KG1 (cell line): ENCODE measurements around the gene ANKRD65.
"Not testable (repeated sequence)": the region's sequence is repeated elsewhere in the genome, so short reads cannot be mapped to it uniquely, and the experiment has no call there.

Experiments used
- DNase-seq: peaks from one replicate; lab custom pipeline; 2025; lab: John Stamatoyannopoulos, UW

Gene ANKRD65

DNA sequence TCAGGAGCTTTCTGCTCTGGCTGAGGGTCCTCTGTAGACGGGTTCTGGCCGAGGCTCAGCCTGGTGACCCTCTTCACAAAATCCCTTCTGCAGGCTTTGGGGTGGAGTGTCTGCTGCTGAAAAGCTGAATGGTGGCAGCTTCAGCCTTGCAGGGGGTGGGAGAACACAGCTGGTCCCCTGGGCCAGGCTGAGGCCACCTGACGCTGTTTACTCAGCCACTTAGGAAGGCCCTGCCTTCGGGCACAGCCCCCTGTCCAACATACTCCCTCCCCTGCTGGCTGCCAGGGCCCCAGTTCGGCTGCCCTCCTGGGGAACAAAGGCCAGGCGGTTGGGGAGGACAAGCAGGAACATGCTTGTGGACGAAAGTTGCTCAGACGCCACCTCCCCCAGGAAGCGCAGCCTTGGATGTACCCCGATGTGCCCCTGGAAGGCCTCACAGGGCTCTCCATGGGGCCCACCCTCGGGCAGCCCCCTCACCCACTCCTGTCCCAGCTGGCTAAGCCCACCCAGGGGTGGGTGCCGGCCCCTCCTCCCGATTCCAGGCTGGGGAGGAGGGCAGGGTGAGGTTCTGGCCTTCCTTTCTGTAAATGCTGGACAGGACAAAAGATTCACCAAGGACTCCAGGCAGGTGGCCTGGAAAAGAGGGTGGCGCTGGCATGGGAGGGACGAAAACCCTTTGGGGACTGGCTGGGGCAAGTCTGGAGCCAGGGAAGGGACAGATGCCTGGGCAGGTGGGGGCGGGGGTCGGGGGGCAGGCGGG, at the start of gene ANKRD65:
TSS of gene ANKRD65 (minus strand) at position 130 of the 760 bp plus-strand sequence. CDS start 271 bp downstream, outside the sequence.
- DNase-seq, result no peak

DNA sequence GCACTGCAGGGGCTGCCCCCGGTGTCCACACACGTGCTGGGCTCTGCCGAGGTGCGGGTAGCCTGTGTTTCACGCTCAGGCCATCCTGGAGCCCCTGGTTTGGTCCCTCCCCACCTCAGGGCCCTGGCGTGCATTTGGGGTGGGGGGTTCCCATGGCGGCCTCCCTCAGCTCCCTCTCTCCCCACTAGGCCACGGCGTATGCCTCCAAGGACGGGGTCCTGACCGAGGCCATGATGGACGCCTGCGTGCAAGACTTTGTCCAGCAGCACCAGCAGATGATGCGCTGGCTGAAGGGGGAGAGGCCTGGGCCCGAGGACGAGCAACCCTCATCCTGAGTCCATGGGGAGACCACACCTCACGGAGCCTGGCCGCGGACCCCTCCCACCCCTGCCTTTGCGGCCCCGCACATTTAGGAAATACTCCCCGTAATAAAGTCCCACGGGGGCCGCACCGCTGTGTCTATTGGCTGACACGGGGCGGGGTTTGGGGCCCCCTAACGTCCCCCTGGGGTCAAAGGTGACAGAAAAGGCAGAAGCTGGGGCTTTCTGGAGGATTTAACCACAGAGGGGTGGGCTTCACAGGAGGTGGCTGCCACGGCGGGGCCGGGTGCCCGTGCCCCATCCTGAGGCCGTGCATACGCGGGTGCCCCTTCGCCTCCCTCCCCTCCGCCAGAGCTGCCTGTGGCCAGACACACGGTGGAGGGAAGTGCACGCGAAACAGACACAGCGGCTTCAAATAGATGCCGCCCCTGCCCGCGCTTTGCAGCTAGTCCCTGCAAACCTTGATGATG, 47.3 kb upstream of the ANKRD65 start:
- not testable (repeated sequence) for DNase-seq

DNA sequence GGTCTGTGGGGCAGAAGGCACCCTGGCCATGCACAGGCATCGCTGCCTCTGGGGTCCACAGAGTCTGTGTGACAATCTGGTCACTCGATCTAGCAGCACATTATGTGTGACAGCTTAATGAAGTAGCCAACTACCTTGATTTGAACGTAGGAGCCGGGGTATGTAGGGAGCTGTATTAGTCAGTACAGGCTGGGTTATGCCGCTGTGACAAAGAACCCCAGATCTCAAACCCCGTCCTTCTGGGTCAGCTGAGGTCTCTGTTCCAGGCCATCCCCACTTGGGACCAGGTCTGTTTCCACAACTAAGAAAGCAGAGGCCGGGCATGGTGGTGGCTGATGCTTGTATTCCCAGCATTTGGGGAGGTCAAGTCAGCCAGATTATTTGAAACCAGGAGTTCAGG, 42.2 kb upstream of the ANKRD65 start:
- DNase-seq, result no peak

DNA sequence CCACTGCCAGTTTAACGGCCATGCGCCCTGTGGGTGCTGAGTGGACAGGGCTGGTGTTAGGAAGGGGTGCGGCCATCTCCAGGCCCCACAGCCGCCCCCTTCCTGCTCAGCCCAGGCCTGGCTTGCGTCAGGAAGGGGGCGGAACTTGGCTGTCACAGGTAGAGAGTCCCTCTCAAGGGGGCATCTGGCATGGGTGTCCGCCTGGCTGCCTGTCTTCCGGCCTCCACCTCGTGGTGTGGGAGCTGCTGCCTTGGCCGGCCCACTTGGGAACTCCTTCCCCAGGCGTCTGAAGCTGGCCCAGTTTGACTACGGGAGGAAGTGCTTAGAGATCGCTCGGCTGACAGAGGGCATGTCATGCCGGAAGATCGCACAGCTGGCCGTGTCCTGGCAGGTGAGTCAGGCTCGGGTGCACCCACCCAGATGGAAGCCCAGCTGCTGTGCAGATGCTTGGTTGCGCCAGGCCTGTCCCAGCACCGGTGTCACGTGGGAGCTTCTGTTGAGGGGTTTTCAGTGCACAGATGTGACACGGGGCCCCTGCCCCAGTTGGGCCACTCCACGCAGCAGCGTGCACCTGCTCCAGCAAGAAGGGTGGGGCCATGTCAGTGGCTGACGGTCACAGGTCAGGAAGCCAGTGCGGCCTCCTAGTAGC, 41.4 kb upstream of the ANKRD65 start:
- no peak for DNase-seq

DNA sequence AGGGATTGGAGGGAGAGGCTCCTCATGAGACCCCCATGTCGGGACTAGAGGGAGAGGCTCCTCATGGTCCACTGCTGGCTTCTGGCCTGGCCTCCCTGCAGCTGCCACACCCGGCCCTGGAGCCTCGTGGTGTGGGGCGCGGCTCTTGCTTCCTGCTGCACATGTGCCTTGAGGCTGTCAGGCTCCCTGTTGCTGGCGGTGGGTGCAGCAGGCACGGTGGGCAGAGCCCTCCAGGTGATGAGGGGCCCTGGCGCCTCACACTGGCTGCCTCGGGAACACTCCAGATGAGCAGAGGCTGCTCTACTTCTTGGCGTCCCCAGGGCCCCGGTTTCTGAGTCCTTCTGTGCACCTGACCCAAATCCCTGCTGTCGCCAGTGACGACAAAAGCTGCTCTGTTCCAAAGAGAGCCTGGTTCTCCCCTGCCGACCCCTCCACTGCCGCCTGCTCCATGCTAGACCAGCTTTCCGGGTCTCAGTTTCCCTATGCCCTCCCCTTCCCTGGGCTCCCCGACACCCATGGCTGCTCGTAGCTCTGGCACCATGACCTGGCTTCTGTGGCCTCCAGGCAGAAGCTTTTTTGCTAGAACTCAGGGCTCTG, 40.7 kb upstream of the ANKRD65 start:
- no peak for DNase-seq

DNA sequence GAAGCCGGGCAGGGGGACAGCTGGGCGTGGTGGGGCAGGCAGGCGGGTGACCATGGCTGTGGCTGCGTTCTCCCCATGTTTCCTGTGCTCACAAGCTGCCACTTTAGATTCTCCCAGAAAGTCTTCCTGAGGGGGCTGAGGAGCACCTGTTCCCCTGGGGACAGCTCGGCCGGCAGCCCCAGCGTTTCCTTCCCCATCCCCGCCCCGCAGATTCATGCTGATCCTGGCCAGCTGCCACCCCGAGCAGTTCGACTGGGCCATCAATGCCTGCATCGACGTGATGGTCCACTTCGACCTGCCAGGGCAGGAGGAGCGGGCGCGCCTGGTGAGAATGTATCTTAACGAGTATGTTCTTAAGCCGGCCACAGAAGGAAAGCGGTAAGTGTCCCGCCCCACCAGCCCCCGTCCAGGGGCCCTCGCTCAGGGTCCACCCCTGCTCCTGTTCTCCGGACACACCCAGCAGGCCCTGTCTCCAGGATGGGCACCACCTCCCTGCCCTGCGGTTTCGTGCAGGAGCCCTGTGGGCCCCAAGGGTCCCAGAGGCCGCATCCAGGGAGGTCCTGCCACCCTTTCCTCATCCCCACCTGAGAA, 39.6 kb upstream of the ANKRD65 start:
- no peak for DNase-seq

DNA sequence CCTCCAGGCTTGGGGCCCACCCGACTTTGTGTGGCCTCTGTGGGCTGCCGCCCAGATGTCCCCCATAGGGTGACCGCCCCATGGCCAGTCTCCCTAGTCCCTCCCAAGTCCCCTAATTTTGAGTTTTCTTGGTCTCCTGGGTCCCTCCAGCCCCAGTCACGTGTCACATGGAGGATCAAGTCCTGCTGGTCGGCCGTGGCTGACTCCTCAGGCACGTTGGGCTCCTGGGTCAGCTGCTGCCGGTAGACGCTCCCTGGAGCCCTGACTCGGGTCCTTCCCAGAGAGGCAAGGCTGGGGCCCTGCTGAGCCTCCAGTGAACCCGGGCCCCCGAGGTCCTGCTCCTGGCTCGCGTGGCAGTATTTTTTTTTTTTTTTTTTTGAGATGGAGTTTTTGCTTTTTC, 38.6 kb upstream of the ANKRD65 start:
- not testable (repeated sequence) for DNase-seq

DNA sequence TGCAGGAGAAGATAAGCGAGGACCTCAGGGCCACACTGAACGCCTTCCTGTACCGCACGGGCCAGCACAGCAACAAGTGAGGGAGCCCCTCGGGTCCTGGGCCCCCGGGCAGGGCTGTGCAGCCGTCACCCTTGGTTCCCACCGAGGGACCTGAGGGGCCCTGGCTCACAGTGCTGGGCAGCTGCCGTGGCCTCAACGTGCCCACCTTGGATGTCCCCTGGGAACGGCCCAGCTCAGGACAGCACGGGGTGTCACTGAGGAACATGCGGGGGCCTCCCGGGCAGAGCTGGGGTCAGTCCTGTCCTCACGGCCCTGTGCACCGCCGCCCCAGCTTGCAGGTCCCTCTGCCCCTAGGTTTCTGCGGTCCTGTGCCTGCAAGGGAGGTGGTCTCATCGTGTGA, 38.1 kb upstream of the ANKRD65 start:
- DNase-seq, result not testable (repeated sequence)

DNA sequence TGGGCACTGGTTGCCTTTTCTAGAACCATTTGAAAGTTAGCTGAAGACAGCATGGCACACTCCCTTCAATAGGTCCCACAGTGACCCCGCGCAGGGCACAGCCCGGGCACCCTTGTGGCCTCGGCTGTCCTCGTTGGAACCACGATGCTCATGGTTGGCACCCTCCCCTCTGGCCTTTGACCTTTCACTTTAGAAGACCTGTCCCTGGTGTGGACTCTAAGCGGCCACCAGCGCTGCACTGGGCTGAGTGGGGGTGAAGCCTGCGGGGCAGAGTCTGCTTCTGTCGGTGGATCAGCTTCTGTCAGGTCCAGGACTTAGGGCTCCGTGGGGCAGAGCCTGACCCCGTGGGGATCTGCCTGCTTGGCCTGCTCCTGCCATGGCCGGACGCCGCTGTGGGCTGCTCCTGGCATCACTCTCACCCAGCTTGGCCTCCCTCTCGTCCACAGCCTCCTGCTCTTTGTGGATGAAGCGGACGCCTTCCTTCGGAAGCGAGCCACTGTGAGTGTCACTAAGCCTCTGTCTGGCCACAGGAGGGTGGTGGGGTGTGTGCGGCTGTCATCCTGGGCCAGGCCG, 35.7 kb upstream of the ANKRD65 start:
- not testable (repeated sequence) for DNase-seq

DNA sequence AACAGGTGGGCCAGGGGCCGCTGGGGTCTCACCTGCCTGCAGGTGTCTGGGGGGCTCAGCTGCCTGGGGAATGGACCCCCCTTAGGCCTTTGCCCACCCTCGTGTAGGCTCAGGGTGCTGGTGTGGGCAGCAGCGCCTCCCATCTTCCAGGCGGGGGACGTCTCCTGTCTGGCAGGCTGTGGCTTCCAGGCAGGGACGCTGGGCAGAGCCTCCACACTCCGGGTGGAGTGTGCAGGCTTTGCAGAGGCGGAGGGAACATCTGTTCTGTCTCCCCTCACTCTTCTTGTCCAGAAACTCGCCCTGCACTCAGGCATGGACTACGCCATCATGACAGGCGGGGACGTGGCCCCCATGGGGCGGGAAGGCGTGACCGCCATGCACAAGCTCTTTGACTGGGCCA, 34.9 kb upstream of the ANKRD65 start:
- not testable (repeated sequence) for DNase-seq

DNA sequence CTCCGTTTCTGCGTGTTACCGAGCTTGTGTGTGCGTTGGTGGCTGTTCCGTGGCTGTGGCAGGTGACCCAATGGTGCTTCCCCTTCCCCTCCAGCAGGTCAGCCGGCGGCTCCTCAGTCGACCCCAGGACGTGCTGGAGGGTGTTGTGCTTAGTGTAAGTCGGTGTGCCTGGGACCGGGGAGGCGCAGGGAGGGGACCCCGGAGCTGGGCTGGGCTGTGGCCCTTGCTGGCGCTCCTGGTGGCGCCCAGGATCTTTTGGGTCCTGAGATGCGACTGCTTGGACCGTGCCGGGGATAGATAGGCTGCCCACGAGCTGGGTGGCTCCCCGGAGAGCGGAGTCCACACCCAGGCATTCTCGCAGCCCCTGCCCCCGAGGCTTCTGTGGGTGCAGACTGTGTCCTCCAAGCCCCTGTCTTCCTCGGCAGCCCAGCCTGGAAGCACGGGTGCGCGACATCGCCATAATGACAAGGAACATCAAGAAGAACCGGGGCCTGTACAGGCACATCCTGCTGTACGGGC, 34.3 kb upstream of the ANKRD65 start:
- no peak for DNase-seq

DNA sequence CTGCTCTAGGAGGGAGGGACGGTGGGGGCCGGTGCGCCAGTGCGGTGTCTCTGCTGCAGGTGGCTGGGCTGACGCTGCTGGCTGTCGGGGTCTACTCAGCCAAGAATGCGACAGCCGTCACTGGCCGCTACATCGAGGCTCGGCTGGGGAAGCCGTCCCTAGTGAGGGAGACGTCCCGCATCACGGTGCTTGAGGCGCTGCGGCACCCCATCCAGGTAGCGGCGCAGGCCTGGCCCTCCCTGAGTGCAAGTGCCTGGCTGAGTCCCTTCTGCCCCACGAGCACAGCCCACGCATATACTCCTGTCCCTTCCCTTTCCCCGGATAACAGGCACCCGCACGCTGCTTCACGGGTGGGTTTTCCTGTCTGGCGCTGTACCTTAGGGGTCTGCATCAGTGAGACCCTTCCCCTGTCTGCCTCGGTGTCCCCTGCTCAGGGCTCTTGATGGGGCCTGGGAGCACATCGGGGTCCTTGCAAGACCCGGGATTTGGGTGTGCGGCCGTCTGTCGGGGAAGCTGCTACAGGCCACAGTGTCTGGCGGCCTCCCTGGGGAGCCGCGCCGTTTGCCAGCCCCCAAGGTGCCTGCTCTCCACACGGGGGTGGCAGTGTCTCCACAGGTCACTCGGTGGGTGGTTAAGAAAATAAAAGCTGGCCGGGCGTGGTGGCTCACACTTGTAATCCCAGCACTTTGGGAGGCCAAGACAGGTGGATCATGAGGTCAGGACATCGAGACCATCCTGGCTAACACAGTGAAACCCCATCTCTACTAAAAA, 33.4 kb upstream of the ANKRD65 start:
- not testable (repeated sequence) for DNase-seq

DNA sequence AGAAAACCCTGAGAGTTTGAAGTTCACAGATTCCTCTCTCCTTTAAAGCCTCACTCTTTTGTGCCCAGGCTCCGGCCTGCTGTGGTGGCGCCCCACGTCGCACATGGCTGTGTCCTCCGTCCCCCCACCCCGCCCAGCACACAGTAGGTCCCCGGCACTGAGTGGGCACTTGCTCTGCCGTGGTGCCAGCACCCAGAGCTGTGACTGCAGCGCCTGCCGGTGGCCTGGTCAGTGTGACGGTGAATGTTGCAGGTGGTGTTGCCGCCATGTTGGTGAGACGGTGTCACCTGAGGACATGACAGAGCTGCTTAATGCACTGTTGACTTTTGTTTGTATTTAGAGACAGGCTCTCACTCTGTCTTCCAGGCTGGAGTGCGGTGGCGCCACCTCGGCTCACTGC, 31.8 kb upstream of the ANKRD65 start:
- DNase-seq, result no peak

DNA sequence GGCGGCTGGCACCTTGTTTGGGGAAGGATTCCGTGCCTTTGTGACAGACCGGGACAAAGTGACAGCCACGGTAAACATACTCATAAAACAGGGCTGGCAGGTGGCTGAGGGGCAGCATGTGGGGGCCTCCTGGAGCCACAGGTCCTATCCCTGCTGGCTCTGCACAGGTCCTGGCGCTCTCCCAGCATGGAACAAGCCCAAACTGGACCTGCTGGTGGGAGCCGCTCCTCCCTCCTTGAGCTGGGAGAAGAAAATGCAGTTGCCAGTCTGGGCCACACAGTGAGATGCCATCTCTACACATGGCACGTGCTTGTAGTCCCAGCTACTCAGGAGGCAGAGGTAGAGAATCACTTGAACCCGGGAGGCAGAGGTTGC, 31.3 kb upstream of the ANKRD65 start:
- not testable (repeated sequence) for DNase-seq

DNA sequence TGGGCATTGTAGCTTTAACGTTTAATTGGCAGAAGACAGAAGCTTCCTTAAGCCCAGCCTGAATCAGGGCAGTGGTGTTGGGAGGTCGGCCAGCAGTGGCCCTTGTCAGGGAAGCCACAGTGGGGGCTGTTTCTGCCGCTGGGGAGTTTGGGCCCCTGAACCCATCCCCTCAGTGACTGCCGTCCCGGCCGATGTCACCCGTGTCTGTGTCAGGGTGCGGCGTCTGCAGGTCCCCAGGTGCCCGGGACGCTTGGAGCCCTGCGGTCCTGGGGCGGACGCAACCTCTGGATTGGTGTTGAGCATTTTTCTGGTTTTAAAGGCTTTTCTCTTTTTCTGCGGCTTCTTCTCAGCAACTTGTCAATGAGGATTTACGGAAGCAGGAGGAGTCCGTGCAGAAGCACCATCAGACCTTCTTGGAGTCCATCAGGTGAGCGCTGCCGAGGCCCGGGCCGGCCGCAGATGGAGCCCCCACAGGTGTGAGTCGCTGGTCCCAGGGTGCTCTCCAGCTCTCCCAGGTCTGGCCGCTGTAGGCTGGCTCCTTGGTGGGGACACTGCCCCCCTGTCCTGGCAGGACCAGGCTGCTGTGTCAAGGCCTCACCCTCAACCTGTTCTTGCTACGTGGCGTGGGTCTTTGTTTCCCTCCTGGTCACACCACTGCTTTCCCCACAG, 30.8 kb upstream of the ANKRD65 start:
- no peak for DNase-seq

DNA sequence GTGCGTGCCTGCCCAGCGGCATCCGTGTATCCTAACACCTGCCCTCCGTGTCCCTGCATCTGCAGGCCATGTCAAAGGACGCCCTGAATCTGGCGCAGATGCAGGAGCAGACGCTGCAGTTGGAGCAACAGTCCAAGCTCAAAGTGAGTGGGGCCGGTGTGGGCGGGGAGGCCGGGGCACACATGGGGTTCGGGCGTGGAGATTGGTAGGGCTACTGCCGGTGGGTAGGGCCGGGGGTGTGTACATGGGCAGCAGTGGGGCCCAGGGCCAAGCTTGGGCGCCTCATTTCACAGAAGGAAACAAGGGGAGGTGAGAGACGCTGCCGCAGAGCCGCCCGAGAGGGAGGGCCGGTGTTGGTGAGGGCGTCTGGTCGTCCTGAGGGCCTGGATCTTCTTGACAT, 29.5 kb upstream of the ANKRD65 start:
- DNase-seq, result not testable (repeated sequence)

DNA sequence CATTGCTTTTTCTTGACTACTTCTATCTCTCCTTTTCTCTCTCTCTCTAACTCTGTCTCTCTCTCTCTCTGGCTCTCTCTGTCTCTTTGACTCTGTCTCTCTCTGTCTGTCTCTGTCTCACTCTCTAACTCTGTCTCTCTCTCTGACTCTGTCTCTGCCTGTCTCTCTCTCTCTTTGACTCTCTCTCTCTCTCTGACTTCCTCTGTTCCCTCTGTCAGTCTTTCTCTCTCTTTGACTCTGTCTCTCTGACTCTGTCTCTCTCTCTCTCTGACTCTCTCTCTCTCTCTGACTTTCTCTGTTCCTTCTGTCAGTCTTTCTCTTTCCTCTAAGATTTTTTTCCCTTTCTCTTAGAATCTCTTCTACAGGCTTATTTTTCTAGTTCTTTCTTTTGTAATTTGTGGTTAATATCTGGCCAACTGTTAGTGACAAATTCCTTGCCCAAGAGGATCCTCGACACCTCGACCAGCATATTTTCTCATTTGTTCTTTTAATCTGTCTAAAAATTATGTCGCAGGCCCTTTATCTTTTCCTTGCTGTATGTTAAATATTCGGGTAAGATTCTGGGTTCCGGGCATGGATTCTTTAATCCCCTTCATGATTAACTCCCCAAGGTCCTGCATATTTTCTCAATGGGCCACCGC, 28.1 kb upstream of the ANKRD65 start, which contains the start of gene ATAD3C:
TSS of gene ATAD3C (plus strand) at position 591 of the 641 bp plus-strand sequence. CDS start 995 bp downstream, outside the sequence.
- DNase-seq, result no peak

DNA sequence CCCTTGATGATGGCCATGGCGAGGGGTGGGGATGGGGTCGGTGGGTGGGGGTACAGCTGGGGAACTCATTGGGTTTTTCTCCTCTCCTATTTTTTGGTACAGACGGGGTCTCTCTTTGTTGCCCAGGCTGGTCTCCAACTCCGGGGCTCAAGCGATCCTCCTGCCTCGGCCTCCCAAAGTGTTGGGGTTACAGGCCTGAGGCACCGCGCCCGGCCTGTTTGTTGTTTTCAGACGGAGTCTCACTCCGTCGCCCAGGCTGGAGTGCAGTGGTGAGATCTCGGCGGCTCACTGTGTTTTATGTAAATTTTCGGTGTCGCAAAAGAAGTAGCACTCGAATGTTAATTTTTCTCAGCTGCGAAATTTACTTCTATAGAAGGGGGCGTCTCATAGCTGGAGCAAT, 25.6 kb upstream of the ANKRD65 start:
- not testable (repeated sequence) for DNase-seq

DNA sequence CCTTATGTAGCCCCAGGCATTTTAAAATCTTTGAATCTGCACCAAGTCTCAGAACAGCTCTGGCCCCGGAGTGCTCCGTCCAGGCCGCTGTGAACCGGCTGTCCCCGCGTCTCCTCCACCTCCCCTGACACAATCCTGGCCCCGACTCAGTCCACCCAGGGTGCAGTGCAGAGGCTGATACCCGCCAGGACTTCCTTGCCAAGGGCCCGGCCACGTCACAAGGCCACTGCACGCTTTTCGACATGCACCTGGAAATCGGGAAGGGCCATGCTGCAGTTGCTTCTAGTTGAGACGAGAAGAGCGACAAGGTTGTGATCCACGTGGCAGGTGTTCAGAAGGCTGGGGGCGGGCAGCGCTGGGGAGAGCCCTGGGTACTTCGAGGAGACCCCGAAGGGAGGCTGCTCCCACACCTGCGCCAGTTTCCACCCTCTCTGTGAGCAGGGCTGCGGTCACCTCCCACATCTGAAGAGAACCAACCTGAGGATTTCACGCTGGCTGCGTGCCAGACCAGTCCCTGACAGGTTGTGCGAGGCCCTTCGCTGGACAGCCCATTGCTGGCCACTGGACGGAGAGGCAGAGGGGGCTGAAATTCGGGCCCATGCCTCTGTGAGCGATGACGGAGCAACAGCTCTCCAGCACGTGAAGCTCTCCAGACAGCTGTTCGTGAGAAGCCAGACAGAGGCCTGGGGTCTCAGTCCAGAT, 21.1 kb upstream of the ANKRD65 start:
- DNase-seq, result no peak
